HL-60/S4 treated with phorbol 12-myristate 13-acetate at 8.2 ng/mL for 4 days and 3 days (cell line): ENCODE results near the gene PRKG1.

ENCODE experiments used
- in situ Hi-C: fragments of 300-500 bp; cut with MboI; formaldehyde crosslinking; loops from 2 replicates; pipeline ENCODE4 v1.15.0; 2022; ENCODE audit warnings: low sequenced_read_pairs

The PRKG1 gene

GRCh38 chr10:52258799-52259425 lies 1184.6 kb downstream of the PRKG1 start:
- in situ Hi-C loops, result no loop called here

- in situ Hi-C loops, result no loop called here
Observed at GRCh38 chr10:52259426-52259812, 1185.1 kb downstream of the PRKG1 start.

GRCh38 chr10:52261362-52261761 lies 1187.1 kb downstream of the PRKG1 start:
- in situ Hi-C loops, result no loop called here

GRCh38 chr10:52265131-52265926 lies 1191.0 kb downstream of the PRKG1 start:
- in situ Hi-C loops, result no loop called here

GRCh38 chr10:52266858-52267257 lies 1192.6 kb downstream of the PRKG1 start:
- in situ Hi-C loops, result no loop called here

GRCh38 chr10:52268790-52269189 lies 1194.5 kb downstream of the PRKG1 start:
- in situ Hi-C loops, result no loop called here

GRCh38 chr10:52269233-52269632 lies 1194.9 kb downstream of the PRKG1 start:
- in situ Hi-C loops, result no loop called here

GRCh38 chr10:52276163-52276562 lies 1201.9 kb downstream of the PRKG1 start:
- in situ Hi-C loops, result no loop called here

- in situ Hi-C loops, result no loop called here
Observed at GRCh38 chr10:52276986-52277385, 1202.7 kb downstream of the PRKG1 start.

GRCh38 chr10:52279546-52279945 lies 1205.3 kb downstream of the PRKG1 start:
- in situ Hi-C loops, result no loop called here

GRCh38 chr10:52280051-52280450 lies 1205.8 kb downstream of the PRKG1 start:
- in situ Hi-C loops, result no loop called here

GRCh38 chr10:52283174-52283573 lies 1208.9 kb downstream of the PRKG1 start:
- in situ Hi-C loops, result no loop called here

- in situ Hi-C loops, result no loop called here
Observed at GRCh38 chr10:52284416-52285013, 1210.2 kb downstream of the PRKG1 start.

- in situ Hi-C loops, result no loop called here
Observed at GRCh38 chr10:52287866-52288265, 1213.6 kb downstream of the PRKG1 start.

- in situ Hi-C loops, result no loop called here
Observed at GRCh38 chr10:52297747-52298146, 1223.5 kb downstream of the PRKG1 start.

- in situ Hi-C loops, result no loop called here
Observed at GRCh38 chr10:52300599-52301277, 1226.5 kb downstream of the PRKG1 start.

GRCh38 chr10:52308251-52309031 lies 1234.2 kb downstream of the PRKG1 start:
- in situ Hi-C loops, result no loop called here

GRCh38 chr10:52312942-52313255 lies 1238.6 kb downstream of the PRKG1 start:
- in situ Hi-C loops, result no loop called here

GRCh38 chr10:52313256-52313932 lies 1239.1 kb downstream of the PRKG1 start:
- in situ Hi-C loops, result no loop called here
